ENCODE data around the gene BTBD6. TPM values are rescaled to one million over a fixed set of nuclear protein-coding genes. Genes with fewer than 3 reads are reported as not detected.
A peak's percentile ranks its signal among the peaks of the same experiment; 100 is the strongest.
"Not testable (repeated sequence)": the region's sequence is repeated elsewhere in the genome, so short reads cannot be mapped to it uniquely, and the experiment has no call there.

The BTBD6 gene
- total and polyA plus RNA-seq, 5 experiments from 2014 or later: 5.5 to 42.8 (median 15.6) TPM

DNA sequence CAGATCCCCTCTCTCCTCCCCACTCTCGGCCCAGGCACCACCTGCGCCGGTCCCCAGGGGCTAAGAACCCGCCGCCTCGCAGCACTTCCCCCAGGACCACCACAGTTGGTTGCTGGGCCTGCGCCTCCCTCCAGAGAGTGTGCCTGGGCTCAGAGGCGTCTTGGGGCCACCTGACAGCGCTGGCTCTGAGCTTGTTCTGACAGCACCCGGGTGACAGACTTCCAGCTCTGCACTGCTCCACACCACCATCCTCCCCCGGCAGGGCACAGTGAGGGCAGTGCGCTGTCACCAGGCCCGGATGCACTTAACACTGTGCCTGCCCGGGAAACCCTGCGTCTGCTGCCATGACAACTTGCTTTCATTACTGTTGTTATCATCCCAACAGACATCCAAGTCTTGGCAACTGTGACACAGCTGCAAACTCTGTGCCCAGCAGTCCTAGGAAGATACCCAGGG lies 45.8 kb downstream of the BTBD6 start:
- H3K27ac Mint-ChIP-seq: peak overlapping the region; percentile 92 to 99 (median 99)
- DNase-seq: peak; percentile 52 to 90 (median 70)
- peak; percentile 95 to 96 for ATAC-seq
- POLR2A ChIA-PET: interaction anchor here (0.6 to 1.9 kb wide), 4 partner anchors 8 to 200 kb away, joined by 4 to 10 read pairs (median 5); partner anchors contain the start of gene PACS2
- H3K4me1 Mint-ChIP-seq: peaks cover 21 to 63% (median 47%) of the 10 kb centered on the region in 4 donors
- H3K9me3 Mint-ChIP-seq: no peaks in the 10 kb centered on the region
- H3K27me3 Mint-ChIP-seq: no peaks in the 10 kb centered on the region
- peaks cover 0 to 8% (median 0%) of the 10 kb centered on the region in 3 donors for H3K36me3 Mint-ChIP-seq
- H3K4me3 Mint-ChIP-seq: peak overlapping the region; percentile 62 to 89 (median 76)

DNA sequence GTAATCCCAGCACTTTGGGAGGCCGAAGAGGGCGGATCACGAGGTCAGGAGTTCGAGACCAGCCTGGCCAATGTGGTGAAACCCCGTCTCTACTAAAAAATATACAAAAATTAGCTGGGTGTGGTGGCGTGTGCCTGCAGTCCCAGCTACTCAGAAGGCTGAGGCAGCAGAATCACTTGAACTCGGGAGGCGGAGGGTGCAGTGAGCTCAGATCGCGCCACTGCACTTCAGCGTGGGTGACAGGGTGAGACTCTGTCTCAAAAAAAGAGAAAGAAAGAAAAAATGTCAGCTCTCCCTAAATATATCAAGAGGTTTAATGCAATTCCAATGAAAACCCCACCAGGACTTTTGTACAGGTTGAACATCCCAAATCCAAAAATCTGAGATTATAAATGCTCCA lies 49.0 kb downstream of the BTBD6 start:
- Mint-ChIP-seq H3K4me3 (peak overlapping the region in 1 of 10 donors; percentile 33), H3K4me1 (peaks cover 21 to 57% (median 43%) of the 10 kb centered on the region in 4 donors), H3K27ac (peak overlapping the region in 3 of 10 donors; percentile 11 to 53 (median 25))

DNA sequence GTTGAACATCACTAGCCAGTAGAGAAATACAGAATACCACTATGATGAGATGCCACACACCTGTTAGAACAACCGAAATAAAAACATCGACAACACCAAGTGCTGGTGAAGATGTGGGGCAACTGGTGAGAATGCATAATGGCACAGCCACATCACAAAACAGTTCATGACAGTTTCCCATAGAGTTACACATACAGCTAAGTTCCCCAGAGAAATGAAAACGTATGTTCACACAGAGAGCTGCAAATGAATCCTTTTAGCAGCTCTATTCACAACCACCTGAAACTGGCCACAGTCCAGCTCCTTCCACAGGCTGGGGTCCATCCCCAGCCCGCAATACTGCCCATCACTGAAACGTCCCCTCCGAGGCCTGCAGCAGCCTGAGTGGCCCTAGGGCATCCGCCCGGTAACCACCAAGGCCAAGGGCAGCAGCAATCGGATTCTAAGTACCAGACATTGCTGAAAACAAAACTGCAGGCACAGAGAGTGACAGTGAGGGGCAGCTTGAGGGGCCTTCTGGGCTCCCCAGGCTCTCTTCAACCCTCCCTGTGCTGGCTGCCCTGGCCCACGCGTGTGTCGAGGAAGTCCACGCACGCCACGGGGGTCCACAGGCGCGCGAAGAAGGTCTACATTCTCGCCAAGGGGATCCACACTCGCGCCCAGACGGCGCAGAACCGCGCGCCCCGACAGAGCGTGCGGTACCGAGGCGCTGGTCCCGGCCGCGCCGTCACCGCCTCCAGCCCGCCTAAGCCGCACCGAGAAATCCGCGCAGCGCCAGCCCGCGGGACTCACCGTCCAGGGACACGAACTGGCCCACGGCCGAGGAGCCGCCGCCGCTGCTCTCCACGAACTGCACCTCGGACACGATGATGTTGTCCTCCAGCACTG lies 51.6 kb downstream of the BTBD6 start:
- Mint-ChIP-seq H3K4me1 (peaks cover 16 to 45% (median 32%) of the 10 kb centered on the region in 4 donors), H3K4me3 (peak overlapping the region; percentile 77 to 92 (median 87)), H3K36me3 (peaks cover 0 to 3% (median 0%) of the 10 kb centered on the region in 3 donors), H3K27ac (peak overlapping the region; percentile 68 to 95 (median 85)), H3K9me3 (no peaks in the 10 kb centered on the region), H3K27me3 (no peaks in the 10 kb centered on the region)
- ATAC-seq (peak; percentile 4 to 16), DNase-seq (peak in 3 of 10 donors; percentile 24 to 38 (median 36))
- POLR2A ChIA-PET: interaction anchor here (0.7 to 7.3 kb wide), 6 partner anchors 13 to 279 kb away, joined by 3 to 114 read pairs (median 4); partner anchors contain the start of genes CDCA4, GPR132 and PACS2

More for the DNA sequence above, 49.0 kb downstream of the BTBD6 start:
- H3K9me3 Mint-ChIP-seq, ATAC-seq, H3K27me3 Mint-ChIP-seq, H3K36me3 Mint-ChIP-seq, DNase-seq: not testable (repeated sequence)
- POLR2A ChIA-PET: interaction anchor here (1.2 to 2.1 kb wide), 2 partner anchors 15 to 17 kb away, joined by 3 to 6 read pairs; partner anchors contain the start of gene PACS2

Other genes with a start within 250 kb of the BTBD6 start
- 10 to 100 TPM; 11.0 to 12.4 TPM for gene CDCA4, start 227.4 kb upstream of the BTBD6 start, total RNA-seq
- 10 to 100 TPM in 2 of 3 donors, 1 to 10 TPM in 1; 8.2 to 12.0 (median 11.3) TPM for gene CDCA4, start 227.4 kb upstream of the BTBD6 start, polyA plus RNA-seq
- 10 to 100 TPM; 36.3 to 41.4 TPM for gene GPR132, start 183.1 kb upstream of the BTBD6 start, total RNA-seq
- 10 to 100 TPM in 1 of 3 donors, 1 to 10 TPM in 2; 9.4 to 37.2 (median 9.7) TPM for gene GPR132, start 183.1 kb upstream of the BTBD6 start, polyA plus RNA-seq
- gene JAG2, start 79.8 kb upstream of the BTBD6 start, total RNA-seq: under 1 TPM; 0.16 to 0.47 TPM
- under 1 TPM; 0.10 to 0.21 (median 0.17) TPM for gene JAG2, start 79.8 kb upstream of the BTBD6 start, polyA plus RNA-seq
- gene NUDT14, start 67.2 kb upstream of the BTBD6 start, total RNA-seq: 10 to 100 TPM; 10.3 to 10.8 TPM
- gene NUDT14, start 67.2 kb upstream of the BTBD6 start, polyA plus RNA-seq: 10 to 100 TPM in 2 of 3 donors, 1 to 10 TPM in 1; 9.5 to 18.8 (median 17.1) TPM
- 10 to 100 TPM; 52.4 to 63.5 TPM for gene BRF1, start 52.5 kb downstream of the BTBD6 start, total RNA-seq
- 10 to 100 TPM in 1 of 3 donors, 1 to 10 TPM in 2; 7.1 to 10.9 (median 9.2) TPM for gene BRF1, start 52.5 kb downstream of the BTBD6 start, polyA plus RNA-seq
- gene PACS2, start 66.2 kb downstream of the BTBD6 start, total RNA-seq: 10 to 100 TPM; 81.5 to 82.1 TPM
- gene PACS2, start 66.2 kb downstream of the BTBD6 start, polyA plus RNA-seq: 1 to 10 TPM; 1.7 to 6.1 (median 2.3) TPM
- 1 to 10 TPM; 7.5 to 8.2 TPM for gene TEX22, start 150.0 kb downstream of the BTBD6 start, total RNA-seq
- gene TEX22, start 150.0 kb downstream of the BTBD6 start, polyA plus RNA-seq: under 1 TPM in 2 of 3 donors, not detected in 1; 0.09 to 0.15 TPM
- 100 to 1,000 TPM; 139 to 142 TPM for gene MTA1, start 171.3 kb downstream of the BTBD6 start, total RNA-seq
- 1 to 10 TPM; 3.1 to 6.5 (median 3.6) TPM for gene MTA1, start 171.3 kb downstream of the BTBD6 start, polyA plus RNA-seq
- 1 to 10 TPM; 2.2 to 2.3 TPM for gene CRIP2, start 226.3 kb downstream of the BTBD6 start, total RNA-seq
- 10 to 100 TPM; 21.1 to 86.9 (median 28.3) TPM for gene CRIP2, start 226.3 kb downstream of the BTBD6 start, polyA plus RNA-seq
- gene CRIP1, start 238.4 kb downstream of the BTBD6 start, total RNA-seq: 10 to 100 TPM; 96.5 to 98.1 TPM
- gene CRIP1, start 238.4 kb downstream of the BTBD6 start, polyA plus RNA-seq: 100 to 1,000 TPM; 342 to 784 (median 530) TPM
- gene TEDC1, start 242.7 kb downstream of the BTBD6 start, total RNA-seq: 10 to 100 TPM; 22.2 to 25.0 TPM
- 10 to 100 TPM in 1 of 3 donors, 1 to 10 TPM in 2; 7.2 to 10.1 (median 7.6) TPM for gene TEDC1, start 242.7 kb downstream of the BTBD6 start, polyA plus RNA-seq